Breast epithelium (tissue), 4 donors: ENCODE measurements around the gene MBD5. TPM values are rescaled to one million over a fixed set of nuclear protein-coding genes. Genes with fewer than 3 reads are reported as not detected.

Experiments used
- DNase-seq, 2 donors: peaks; one replicate each; pipeline ENCODE4 v3.0.0-alpha.2; 2019; ENCODE audit warnings: low spot score in 2 of 2
- H3K27ac ChIP-seq, 2 donors: fragments of 200-600 bp; sonication (generic) in 1 of 2; one replicate each; pipeline ENCODE4 v1.5.1; 2016 to 2019; ENCODE audit warnings: mild to moderate bottlenecking in 1 of 2
- H3K27me3 ChIP-seq, 2 donors: fragments of 200-600 bp; sonication (generic) in 1 of 2; one replicate each; pipeline versions ENCODE4 v1.5.1 to v1.6.0; 2017 to 2019; ENCODE audit warnings: control low read depth in 1 of 2, mild to moderate bottlenecking in 1 of 2
- H3K36me3 ChIP-seq: fragments of 200-600 bp; one replicate; pipeline ENCODE4 v1.5.1; 2019
- H3K4me1 ChIP-seq, 2 donors: fragments of 200-600 bp; sonication (generic); one replicate each; pipeline ENCODE4 v1.5.1; 2016 to 2019; ENCODE audit warnings: control low read depth in 1 of 2
- H3K4me3 ChIP-seq, 3 donors: fragments of 200-600 bp; sonication (generic); 1 replicate in 2 of 3; 2 replicates in 1 of 3; pipeline ENCODE4 v1.5.1; 2016 to 2019; ENCODE audit warnings: mild to moderate bottlenecking in 3 of 3, moderate library complexity in 2 of 3
- H3K9me3 ChIP-seq, 2 donors: fragments of 200-600 bp; sonication (generic) in 1 of 2; one replicate each; pipeline ENCODE4 v1.5.1; 2016 to 2019; ENCODE audit warnings: control low read depth in 1 of 2
- CTCF ChIP-seq, 3 donors: fragments of 450-650 bp; IDR thresholded peaks; one replicate each; pipeline ENCODE4 v1.5.1; 2016 to 2017; ENCODE audit warnings: antibody characterized with exemption in 3 of 3, mild to moderate bottlenecking in 3 of 3, moderate library complexity in 3 of 3
- POLR2A ChIP-seq: fragments of 450-650 bp; IDR thresholded peaks from one replicate; pipeline ENCODE4 v1.6.1; 2016; ENCODE audit warnings: antibody characterized with exemption, mild to moderate bottlenecking, moderate library complexity
- POLR2AphosphoS5 ChIP-seq, 3 donors: sonication (generic); formaldehyde crosslinking; IDR thresholded peaks; one replicate each; pipeline ENCODE4 v1.6.1; 2017; ENCODE audit warnings: antibody characterized with exemption in 3 of 3
- intact Hi-C: fragments of 100-400 bp; cut with DNase I; formaldehyde crosslinking; loops from one replicate; pipeline ENCODE4 v1.15.1; 2023; ENCODE audit warnings: low total_unique reads
- total RNA-seq, 3 donors: library from RNA; depleted of rRNA; stranded (reverse); fragments of >200 nt; gene quantifications; one replicate each; pipeline ENCODE4 v1.1.0, GENCODE V29; 2016

Gene MBD5
- total RNA-seq, 3 donors from 2014 or later, result 24.0 to 63.8 (median 40.3) TPM

DNA sequence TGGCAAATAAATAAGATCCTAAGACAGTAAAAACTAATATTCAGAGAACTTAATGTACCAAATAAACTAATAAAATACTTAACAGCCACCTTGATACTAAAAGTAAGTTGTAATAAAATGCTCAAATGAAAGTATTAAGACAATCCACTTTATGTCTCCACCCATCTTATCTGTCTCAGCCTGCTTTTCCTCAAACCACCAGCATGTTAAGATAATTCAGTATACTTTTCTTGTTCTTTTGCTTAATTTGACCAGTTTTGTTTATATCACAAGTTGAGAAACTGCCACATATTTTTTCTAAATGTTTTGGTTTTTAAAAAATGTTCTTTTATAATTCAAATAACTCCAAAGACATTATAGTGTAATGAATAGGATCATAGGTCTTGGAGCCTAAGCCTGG lies 142.0 kb downstream of the MBD5 start:
- no peaks in the 10 kb centered on the region for H3K9me3 ChIP-seq
- no peaks in the 10 kb centered on the region for H3K27me3 ChIP-seq
- H3K4me3 ChIP-seq, result no peak overlapping the region
- DNase-seq, result no peak
- no peaks in the 10 kb centered on the region for H3K4me1 ChIP-seq
- no peaks in the 10 kb centered on the region for H3K36me3 ChIP-seq
- intact Hi-C loops, result no loop called here
- no peak for TF ChIP-seq POLR2A
- no peak for TF ChIP-seq POLR2AphosphoS5 (IDR thresholded peaks at IDR 0.05)
- TF ChIP-seq CTCF (IDR thresholded peaks at IDR 0.05), result no peak
- H3K27ac ChIP-seq, result no peak overlapping the region

DNA sequence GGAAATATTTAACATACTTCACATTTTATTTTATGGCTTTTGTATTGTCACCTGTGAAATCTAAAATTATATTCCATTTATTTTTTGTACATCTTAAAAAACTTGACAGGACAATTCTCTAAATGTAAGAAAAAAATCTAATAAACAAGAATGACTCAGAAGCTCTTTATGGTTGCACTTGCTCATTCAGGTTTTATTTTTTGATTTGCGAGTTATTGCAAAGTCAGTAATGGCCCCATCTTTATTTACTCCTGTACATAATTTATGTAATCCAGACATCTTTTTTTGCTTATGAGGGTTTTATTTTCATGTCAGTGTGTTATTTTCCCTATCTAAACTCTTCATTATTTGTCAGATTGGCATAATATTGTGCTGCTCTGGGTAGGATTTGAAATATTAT lies 145.1 kb downstream of the MBD5 start:
- no peak for TF ChIP-seq POLR2A
- TF ChIP-seq CTCF (IDR thresholded peaks at IDR 0.05), result no peak
- no peak for TF ChIP-seq POLR2AphosphoS5 (IDR thresholded peaks at IDR 0.05)
- Histone ChIP-seq H3K4me1 (no peaks in the 10 kb centered on the region), H3K36me3 (no peaks in the 10 kb centered on the region), H3K4me3 (no peak overlapping the region), H3K9me3 (no peaks in the 10 kb centered on the region), H3K27me3 (no peaks in the 10 kb centered on the region), H3K27ac (no peak overlapping the region)
- no peak for DNase-seq
- intact Hi-C loops, result no loop called here

GRCh38 chr2:148167241-148167766 lies 146.4 kb downstream of the MBD5 start:
- H3K9me3 ChIP-seq, result no peaks in the 10 kb centered on the region
- no peak for DNase-seq
- H3K27me3 ChIP-seq, result no peaks in the 10 kb centered on the region
- intact Hi-C loops, result no loop called here
- H3K36me3 ChIP-seq, result no peaks in the 10 kb centered on the region
- no peak overlapping the region for H3K4me3 ChIP-seq
- no peak overlapping the region for H3K27ac ChIP-seq
- H3K4me1 ChIP-seq, result no peaks in the 10 kb centered on the region
- TF ChIP-seq POLR2A, result no peak
- no peak for TF ChIP-seq POLR2AphosphoS5 (IDR thresholded peaks at IDR 0.05)
- no peak for TF ChIP-seq CTCF (IDR thresholded peaks at IDR 0.05)

DNA sequence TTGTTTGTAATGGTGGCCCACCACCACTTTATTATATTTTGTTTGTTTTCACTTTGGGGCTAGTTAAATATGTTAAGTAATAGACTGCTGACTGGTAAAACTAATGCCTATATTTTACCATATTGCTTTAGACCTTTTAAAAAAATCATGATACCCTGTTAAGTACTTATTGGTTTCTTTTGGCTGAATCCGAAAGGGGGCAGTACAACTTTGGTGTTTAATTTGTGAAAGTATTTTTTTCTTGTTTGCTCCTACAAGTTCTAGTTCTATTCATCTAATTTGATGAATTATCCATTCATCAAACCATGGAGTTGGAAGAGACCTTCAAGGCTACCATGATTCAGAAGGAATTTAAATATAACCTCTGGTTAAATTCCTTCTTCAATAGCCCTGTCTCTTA lies 147.0 kb downstream of the MBD5 start:
- no peak overlapping the region for H3K27ac ChIP-seq
- H3K4me1 ChIP-seq, result no peaks in the 10 kb centered on the region
- TF ChIP-seq CTCF (IDR thresholded peaks at IDR 0.05) (no peak), POLR2A (no peak), POLR2AphosphoS5 (IDR thresholded peaks at IDR 0.05) (no peak)
- no peak for DNase-seq
- no peaks in the 10 kb centered on the region for H3K36me3 ChIP-seq
- no peak overlapping the region for H3K4me3 ChIP-seq
- H3K9me3 ChIP-seq, result no peaks in the 10 kb centered on the region
- intact Hi-C loops, result no loop called here
- H3K27me3 ChIP-seq, result no peaks in the 10 kb centered on the region

GRCh38 chr2:148172131-148172753 lies 151.4 kb downstream of the MBD5 start:
- no peak overlapping the region for H3K27ac ChIP-seq
- TF ChIP-seq CTCF (IDR thresholded peaks at IDR 0.05) (no peak), POLR2AphosphoS5 (IDR thresholded peaks at IDR 0.05) (no peak), POLR2A (no peak)
- H3K4me1 ChIP-seq, result no peaks in the 10 kb centered on the region
- no peak for DNase-seq
- no peaks in the 10 kb centered on the region for H3K36me3 ChIP-seq
- H3K4me3 ChIP-seq, result no peak overlapping the region
- no peaks in the 10 kb centered on the region for H3K27me3 ChIP-seq
- intact Hi-C loops, result no loop called here
- no peaks in the 10 kb centered on the region for H3K9me3 ChIP-seq
